ENCODE measurements around the gene NR1H4. TPM values are rescaled to one million over a fixed set of nuclear protein-coding genes. Genes with fewer than 3 reads are reported as not detected.
"Not testable (repeated sequence)": the region's sequence is repeated elsewhere in the genome, so short reads cannot be mapped to it uniquely, and the experiment has no call there.

The NR1H4 gene
- polyA plus RNA-seq, 4 donors: 11.2 to 17.3 (median 13.6) TPM

GRCh38 chr12:100468126-100468525 is 5.5 kb upstream of the NR1H4 start:
- DNase-seq (ENCODE audit: low read depth in 4 of 4, low spot score in 2 of 4): no peak

DNA sequence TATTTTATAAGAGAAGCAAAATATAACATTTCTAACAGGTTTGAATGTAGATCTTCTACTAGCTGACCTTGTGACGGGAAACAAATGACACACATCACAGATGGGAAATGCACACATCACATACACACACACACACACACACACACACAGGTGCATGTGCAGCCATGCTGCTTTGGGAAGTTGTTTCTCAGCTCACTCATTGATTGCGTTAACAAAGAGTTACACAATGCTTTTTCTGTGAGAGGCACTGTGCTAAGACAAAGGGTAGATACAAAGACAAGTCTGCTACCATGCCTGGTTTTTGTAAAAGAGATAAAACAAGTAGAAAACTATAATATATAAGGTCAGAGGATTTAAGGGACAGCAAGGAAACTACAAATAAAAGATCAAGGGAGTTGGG is 1.3 kb upstream of the NR1H4 start:
- no peak for DNase-seq (ENCODE audit: low read depth in 4 of 4, low spot score in 2 of 4)

GRCh38 chr12:100473050-100473715 is 483 bp upstream of the NR1H4 start:
- DNase-seq (ENCODE audit: low read depth in 4 of 4, low spot score in 2 of 4): no peak

DNA sequence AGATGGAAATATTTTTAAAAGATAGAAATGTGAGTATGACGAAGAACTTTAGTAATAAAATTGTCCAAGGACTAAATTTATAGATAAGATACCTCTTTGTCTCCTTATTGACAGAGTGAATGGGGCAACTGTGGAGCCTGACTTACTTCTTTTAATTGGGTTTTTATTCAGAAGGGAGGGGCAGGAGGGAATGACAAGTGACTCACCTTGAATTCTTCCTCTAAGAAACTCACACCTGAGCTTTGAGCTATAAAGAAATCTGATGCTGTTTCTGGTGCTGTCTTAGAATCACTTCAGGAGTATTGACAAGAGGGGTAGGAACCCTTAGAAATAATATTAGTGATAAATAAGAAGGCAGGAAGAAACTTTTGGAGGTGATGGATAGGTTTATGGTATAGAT is 951 bp downstream of the NR1H4 start:
- DNase-seq (ENCODE audit: low read depth in 4 of 4, low spot score in 2 of 4): no peak

GRCh38 chr12:100476013-100476751 is 2.5 kb downstream of the NR1H4 start:
- no peak for DNase-seq (ENCODE audit: low read depth in 4 of 4, low spot score in 2 of 4)

- no peak for DNase-seq (ENCODE audit: low read depth in 4 of 4, low spot score in 2 of 4)
Observed at GRCh38 chr12:100481021-100481420, 7.4 kb downstream of the NR1H4 start.

GRCh38 chr12:100484183-100484886 is 10.7 kb downstream of the NR1H4 start:
- no peak for DNase-seq (ENCODE audit: low read depth in 4 of 4, low spot score in 2 of 4)

- no peak for DNase-seq (ENCODE audit: low read depth in 4 of 4, low spot score in 2 of 4)
Observed at GRCh38 chr12:100484891-100485471, 11.3 kb downstream of the NR1H4 start.

DNA sequence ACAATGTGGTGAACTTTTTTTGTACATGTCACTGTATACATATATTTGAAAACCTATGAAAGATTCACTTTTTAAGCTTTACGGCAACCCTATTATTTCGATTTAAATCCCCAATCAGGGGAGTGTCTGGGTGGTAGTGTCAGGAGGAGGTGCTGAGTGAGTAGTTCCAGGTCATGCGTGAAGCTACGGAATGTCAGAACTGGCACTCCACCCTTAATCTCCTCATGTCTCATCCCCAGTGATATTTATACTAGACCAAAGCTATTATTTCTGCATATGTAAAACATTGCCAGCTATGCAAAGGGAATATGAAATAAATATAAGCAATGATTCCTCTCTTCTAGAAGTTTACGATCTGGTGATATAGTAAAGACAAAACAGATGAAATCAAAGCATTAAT is 12.3 kb downstream of the NR1H4 start:
- DNase-seq (ENCODE audit: low read depth in 4 of 4, low spot score in 2 of 4): no peak

DNA sequence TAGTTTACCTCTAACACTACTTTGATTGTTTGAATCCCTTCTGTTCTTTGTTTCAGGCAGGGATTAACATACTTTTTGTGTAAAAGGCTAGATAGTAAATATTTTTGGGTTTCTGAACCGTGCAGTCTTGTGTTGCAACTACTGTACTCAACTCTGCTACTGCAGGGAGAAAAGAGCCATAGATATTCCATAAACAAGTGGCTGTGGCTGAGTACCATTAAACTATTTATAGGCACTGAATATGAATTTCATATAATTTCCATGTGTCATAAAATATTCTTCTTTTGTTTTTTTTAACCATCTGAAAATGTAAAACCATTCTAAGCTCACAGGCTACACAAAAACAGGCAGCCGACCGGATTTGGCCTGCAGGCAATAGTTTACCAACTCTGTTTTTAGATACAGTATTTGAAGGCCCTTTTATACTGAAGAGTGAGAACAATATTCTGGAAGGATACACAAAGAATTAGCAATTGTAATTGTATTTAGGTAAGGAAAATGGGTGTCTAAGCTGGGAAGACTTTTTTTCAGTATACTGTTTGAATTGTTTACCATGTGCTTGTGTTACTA is 15.7 kb downstream of the NR1H4 start:
- no peak for DNase-seq (ENCODE audit: low read depth in 4 of 4, low spot score in 2 of 4)

GRCh38 chr12:100490056-100490455 is 16.4 kb downstream of the NR1H4 start:
- DNase-seq (ENCODE audit: low read depth in 4 of 4, low spot score in 2 of 4): no peak

GRCh38 chr12:100491104-100491503 is 17.4 kb downstream of the NR1H4 start:
- no peak for DNase-seq (ENCODE audit: low read depth in 4 of 4, low spot score in 2 of 4)

- no peak for DNase-seq (ENCODE audit: low read depth in 4 of 4, low spot score in 2 of 4)
Observed at GRCh38 chr12:100493396-100494012, 19.8 kb downstream of the NR1H4 start.

- no peak for DNase-seq (ENCODE audit: low read depth in 4 of 4, low spot score in 2 of 4)
Observed at GRCh38 chr12:100494026-100494425, 20.4 kb downstream of the NR1H4 start.

- no peak for DNase-seq (ENCODE audit: low read depth in 4 of 4, low spot score in 2 of 4)
Observed at GRCh38 chr12:100494538-100494937, 20.9 kb downstream of the NR1H4 start.

DNA sequence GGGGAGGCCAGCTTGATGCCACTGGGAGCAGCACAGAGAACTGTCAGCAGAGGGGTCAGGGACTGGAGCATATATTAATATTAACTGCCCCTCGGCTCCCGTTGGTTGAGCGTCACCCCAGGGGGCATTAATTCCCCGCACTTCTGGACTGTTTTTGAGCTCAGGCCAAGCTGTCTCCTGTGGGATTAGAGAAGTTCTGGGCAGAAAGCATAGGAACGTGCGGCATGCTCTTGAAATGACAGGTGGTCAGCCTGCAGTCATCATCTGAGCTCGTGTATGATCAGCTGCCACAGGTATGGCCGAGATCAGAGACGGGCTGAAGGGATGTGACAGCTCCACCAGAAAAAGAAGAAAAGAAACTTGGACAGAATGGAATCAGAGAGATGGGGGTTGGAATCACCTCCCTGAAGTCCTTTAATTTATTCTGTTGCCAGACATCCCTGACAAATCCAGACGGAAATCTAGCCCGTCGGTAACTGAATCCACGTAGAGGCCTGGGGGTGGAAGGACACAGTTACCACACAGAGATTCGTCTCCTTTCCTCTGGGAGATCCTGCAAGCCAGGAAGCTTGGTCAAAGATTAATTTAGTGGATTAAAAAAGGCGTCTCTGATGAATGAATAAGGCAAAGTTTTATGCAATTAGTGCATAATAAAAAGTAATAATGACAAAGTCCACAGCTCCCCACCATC is 23.6 kb downstream of the NR1H4 start:
- DNase-seq (ENCODE audit: low read depth in 4 of 4, low spot score in 2 of 4): no peak

GRCh38 chr12:100498141-100498540 is 24.5 kb downstream of the NR1H4 start:
- DNase-seq (ENCODE audit: low read depth in 4 of 4, low spot score in 2 of 4): no peak

DNA sequence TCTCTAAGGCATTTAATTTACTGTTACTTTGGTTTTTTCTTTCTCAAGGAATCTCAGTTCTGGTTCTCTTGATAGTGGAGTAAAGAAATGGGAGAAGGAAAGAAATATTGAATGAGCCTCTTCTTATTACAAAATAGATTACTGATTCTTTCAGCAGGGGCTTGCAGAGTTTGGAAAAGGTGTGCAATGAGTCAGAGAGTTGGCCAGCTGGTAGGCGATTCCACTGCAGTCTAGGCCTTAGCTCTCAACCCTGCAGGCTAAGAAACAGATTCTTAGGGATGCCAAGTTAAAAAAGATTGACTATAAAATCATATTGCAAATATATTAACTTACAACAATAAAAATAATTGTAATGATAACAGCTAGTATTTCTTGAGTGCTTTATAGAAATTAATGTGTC is 25.8 kb downstream of the NR1H4 start:
- DNase-seq (ENCODE audit: low read depth in 4 of 4, low spot score in 2 of 4): no peak

GRCh38 chr12:100502718-100503117 is 29.1 kb downstream of the NR1H4 start:
- not testable (repeated sequence) for DNase-seq (ENCODE audit: low read depth in 4 of 4, low spot score in 2 of 4)

DNA sequence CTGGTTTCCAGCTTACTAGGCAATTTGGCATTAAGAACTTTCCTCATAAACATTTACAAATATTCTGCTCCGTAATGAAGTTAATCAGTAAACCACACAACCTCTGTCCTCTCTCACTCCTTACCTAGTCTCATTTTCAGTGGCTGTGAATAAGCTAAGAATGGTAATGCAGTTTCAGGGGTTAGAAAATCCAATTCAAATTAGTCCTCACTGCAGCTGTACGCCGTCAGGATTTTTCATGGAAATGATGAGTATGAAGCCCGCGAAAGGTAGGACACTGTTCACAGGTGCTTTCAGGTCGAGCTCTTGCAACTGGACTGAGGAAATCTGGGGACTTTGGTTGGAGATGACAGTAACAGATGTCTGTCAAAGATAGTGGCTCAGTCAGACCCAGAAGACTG is 29.6 kb downstream of the NR1H4 start:
- no peak for DNase-seq (ENCODE audit: low read depth in 4 of 4, low spot score in 2 of 4)

All from left renal cortex interstitium (tissue), 4 donors.